Amniotic epithelial cell (primary cell): ENCODE measurements around the gene PALM.

Source experiments
- DNase-seq: peaks from one replicate; pipeline ENCODE4 v3.0.0-alpha.2; 2010; ENCODE audit warnings: low read depth

The PALM gene

DNA sequence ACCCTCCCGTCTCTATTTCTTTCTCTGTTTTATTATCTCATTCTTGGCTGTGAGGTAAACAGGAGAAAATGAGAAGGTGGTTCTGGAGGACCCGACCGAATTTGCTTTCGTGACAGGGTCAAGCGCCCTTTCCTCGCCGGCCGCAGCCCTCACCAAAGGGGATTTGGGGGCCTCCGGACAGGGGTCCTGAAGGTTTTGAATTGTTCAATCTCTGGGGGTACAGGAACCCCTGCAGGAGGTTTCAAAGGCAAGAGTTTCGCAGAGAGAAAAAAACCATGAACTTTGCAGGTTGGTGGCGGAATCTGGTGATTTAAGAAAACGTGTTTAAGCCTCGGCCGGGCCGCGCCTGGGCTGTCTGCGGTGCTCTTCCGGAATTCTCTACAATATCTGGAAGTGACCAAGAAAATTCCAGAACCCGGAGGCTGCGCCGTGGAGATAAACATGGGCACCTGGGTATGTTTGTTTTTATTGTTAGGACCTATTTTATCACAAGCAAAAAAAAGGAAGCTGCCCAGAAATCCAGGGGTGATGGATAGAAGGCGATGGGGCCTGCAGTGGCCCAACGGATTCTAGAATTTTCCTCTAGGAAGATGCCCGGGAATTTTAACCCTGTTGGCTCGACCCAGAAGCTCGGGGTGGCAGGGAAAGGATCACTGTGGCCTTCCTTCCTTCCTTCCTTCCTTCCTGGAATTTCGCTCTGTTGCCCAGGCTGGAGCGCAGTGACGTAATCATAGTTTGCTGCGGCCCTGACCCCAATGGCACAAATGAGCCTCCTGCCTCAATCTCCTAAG, 74.3 kb downstream of the PALM start:
- peak; percentile 62 for DNase-seq

DNA sequence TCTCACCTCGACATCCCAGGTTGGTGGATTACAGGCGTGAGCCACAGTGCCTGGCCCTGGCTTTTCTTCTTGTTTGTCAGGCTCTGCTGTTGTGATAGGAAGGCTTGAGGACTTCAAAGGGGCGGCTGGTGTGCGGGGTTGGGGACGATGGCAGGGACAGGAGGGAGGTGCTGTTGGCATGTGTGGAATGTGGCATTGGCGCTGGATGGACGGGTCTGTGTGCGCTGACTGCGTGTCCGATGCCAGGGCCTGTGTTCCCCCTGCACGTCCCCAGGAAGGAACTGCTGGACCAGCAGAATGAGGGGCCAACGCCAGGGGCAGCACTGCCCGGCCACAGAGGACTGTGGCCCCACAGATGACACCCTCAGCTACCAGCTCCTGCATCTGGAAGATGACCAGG, 75.8 kb downstream of the PALM start:
- DNase-seq = no peak

DNA sequence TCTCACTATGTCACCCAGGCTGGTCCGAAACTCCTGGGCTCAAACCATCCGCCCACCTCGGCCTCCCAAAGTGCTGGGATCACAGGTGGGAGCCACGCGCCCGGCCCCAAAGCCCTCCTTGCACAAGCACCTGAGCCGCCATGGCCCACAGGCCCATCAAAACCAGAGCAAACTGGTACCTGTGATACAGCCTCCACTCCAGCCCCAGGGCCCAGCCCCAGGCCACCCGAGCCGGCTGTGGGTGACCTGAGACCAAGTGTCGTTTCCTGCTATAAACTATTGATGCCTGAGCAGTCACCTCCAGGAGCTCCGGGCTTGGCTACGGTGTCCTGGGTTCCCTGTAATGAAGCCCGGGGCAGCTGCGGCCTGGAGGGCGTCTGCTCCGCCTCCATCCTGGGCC, 78.8 kb downstream of the PALM start:
- DNase-seq = no peak

DNA sequence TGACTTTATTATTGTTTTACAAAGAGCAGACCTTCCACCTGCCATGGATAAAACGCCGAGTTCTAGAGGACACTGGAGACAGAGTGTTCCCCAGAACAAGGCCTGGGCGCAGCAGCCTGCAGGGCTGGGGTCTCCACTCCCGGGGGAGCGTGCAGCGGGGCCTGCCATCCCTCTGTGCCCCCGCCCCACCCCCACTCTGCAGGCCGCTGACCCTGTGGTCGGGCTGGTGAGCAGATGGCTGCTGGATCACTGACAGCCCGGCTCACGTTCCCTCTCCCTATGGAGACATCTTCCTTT, 79.9 kb downstream of the PALM start:
- no peak for DNase-seq

DNA sequence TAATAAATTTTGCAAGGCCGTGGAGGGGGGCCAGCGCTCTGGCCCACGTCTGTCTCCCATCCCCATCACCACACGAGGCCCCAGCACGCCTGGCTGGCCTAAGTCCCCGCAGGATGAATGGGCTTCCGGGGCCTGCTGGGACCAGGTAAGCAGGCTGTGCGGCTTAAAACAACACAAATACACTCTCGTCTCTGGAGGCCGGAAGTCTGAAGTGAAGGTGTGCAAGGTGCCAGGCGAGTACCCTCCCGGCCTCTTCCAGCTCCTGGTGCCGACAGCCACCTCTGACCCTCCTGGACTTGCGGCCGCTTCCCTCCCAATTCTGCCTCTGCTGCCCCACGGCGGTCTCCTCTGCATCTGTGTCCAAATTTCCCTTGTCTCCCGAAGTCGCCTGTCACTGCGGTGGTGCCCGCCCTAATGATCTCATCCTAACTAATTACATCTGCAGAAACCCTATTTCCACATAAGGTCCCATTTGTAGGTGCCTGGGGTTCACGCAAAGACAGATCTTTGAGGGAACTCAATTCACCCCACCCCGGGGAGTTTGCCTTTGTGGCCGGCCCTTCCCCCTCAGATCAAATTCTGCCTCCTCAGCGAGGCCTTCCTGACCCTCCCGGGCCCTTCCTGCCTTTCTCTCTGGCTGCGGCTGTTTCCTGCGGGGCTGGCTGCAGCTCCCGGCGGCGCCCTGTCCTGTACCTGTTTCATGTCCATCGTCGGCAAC, 80.4 kb downstream of the PALM start:
- no peak for DNase-seq

DNA sequence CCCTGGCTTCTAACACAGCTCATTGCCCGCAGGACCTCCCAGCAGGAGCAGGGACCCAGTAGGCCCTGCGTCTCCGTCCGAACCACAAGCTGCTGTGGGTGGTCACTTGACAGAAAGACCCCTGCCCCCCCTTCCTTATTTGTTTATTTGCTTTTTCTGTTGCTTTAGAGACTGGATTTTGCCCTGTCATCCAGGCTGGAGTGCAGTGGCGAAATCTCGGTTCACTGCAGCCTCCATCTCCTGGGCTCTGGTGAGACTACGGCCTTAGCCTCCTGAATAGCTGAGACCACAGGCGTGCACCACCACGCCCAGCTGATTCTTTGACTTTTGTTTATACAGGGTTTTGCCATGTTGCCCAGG, 80.9 kb downstream of the PALM start:
- peak; percentile 51 for DNase-seq

DNA sequence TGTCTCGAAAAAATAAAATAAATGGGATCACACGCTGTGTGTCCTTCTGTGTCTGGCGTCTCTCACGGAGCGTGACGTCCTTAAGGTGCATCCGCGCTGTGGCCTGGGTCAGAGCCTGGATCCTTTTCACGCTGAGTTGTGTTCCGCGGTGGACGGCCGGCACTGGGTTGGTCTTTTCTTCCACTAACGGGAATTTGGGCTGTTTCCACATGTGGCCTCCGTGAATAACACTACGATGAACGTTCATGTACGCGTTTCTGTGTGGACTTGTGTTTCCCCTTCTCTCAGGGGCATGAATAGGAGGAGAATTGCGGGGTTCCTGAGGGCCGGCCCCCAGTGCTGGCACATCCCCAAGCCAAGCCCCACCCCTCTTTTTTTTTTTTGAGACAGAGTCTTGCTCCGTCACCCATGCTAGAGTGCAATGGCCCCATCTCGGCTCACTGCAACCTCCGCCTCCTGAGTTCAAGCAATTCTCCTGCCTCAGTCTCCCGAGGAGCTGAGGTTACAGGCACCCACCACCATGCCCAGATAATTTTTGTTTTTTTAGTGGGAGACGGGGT, 82.4 kb downstream of the PALM start:
- DNase-seq = no peak

DNA sequence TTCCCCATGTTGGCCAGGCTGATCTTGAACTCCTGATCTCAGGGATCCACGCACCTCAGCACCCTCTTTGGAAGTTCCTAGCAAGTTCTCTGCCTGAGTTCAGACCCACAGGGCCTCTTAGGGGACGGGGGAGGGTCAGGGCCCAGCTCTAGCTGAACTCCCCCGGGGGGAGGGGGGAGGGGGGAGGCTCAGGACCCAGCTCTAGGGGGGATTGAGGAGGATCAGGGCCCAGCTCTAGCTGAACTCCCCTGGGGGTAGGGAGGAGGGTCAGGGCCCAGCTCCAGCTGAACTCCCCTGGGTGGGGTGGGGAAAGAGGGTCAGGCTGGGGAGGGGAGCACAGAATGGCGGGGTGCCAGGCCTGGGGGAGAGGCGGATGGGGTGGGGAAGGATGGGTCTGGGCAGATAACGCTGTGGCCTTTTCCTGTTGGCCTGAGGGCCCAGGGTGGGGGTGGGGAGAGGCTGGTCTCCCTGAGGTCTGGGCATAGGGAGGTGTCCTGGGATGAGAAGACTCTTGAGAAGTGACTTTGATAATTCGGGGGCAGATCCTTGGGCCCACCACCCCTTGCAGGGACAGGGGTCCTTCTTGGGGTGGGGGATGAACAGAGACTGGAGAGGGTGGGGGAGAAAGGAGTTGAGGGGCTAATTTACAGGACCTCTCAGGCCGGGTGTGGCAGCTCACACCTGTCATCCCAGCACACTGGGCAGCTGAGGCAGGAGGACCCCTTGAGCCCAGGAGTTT, 83.0 kb downstream of the PALM start:
- DNase-seq = peak; percentile 46

DNA sequence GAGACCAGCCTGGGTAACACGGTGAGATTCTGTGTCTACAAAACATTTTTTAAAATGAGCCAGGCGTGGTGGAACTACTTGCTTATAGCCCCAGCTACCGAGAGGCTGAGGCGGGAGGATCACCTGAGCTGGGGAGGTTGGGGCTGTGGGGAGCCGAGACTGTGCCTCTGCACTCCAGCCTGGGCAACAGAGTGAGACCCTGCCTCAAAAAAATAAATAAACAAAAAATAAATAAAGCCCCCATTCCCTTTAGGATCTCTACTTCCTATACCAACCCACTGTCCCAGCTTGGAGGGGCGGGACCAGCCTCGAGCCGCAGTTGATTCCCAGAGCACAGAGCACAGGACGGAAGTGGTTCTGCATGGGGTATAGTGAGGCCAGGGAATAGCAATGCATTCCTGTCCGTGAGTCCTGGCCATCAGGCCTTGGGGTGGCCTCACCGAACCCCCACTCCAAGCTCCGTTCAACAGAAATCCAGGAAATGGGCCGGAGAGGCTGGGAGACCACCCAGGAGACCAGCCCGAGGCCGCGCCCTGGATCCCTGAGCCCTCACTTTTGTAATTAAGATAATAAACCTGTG, 83.7 kb downstream of the PALM start:
- DNase-seq = no peak

DNA sequence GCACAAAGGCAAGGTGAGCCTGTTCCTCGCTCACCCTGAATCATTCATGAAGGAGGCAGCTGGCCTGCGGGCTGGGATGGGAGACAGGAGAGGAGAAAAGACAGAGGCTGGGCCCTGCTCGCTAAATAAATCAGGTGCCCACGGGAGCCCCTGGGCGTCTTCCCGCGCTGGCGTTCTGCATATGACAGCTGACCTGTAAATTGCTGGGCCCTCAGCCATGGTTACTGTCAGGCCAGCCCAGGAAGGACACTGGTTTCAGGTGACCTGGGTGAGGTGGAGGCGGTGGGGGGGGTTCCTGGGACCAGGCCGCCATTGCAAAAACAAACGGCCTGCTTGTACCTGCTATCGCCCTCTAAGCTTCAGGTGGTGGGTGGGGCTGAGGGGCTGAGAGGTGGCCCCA, 85.1 kb downstream of the PALM start:
- DNase-seq = no peak

DNA sequence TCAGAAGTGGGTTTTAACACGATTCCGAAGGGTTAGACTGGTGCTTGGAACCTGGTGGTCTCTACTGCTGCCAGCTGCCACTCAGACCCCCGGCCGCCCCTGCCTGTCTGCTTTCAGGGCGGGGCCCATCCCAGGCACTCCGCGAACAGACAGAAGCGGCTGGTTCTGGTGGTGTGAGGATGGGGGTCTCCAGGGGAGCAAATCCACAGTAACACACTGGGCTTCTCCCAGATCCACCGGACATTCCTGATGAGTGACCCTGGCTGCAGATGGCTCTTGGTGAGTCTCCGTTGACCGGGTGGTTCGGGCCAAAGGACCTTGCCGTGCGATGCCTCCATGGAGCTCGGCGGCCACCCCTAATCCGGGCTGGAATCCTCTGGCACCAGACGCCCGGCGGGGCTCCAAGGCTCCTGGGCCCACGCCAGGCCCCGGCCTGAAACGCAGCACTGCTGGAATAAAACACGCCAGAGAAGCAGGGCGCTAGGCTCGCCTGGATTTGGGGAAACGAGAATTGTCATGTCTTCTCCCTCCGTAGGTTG, 86.4 kb downstream of the PALM start:
- no peak for DNase-seq

DNA sequence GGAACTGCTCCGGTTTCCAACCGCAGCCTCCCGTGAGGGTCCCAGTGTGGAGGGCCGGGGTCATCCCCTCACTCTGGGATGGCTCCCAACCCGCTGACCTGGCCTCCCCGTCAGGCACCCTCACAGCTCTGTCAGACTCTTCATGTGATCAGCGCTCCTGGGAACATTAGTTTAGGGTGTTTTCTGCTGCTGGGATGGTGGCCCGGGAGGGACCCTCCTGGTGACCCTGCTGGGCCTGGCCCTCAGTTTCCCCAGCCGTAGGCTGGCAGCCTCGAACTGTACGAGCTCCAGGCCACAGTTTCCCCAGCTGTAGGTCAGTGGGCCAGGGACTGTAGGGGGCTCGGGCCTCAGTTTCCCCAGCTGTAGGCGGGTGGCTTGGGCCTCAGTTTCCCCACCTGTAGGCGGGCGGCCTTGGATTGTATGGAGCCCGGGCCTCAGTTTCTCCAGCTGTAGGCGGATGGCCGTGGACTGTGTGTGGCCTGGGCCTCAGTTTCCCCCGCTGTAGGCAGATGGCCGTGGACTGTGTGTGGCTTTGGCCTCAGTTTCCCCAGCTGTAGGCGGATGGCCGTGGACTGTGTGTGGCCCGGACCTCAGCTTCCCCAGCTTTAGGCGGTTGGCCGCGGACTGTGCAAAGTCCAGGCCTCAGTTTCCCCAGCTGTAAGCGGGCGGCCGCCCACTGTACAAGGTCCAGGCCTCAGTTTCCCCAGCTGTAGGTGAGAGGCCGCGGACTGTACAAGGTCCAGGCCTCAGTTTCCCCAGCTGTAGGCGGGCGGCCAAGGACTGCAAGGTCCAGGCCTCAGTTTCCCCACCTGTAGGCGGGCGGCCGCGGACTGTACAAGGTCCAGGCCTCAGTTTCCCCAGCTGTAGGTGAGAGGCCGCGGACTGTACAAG, 87.2 kb downstream of the PALM start:
- DNase-seq = no peak

DNA sequence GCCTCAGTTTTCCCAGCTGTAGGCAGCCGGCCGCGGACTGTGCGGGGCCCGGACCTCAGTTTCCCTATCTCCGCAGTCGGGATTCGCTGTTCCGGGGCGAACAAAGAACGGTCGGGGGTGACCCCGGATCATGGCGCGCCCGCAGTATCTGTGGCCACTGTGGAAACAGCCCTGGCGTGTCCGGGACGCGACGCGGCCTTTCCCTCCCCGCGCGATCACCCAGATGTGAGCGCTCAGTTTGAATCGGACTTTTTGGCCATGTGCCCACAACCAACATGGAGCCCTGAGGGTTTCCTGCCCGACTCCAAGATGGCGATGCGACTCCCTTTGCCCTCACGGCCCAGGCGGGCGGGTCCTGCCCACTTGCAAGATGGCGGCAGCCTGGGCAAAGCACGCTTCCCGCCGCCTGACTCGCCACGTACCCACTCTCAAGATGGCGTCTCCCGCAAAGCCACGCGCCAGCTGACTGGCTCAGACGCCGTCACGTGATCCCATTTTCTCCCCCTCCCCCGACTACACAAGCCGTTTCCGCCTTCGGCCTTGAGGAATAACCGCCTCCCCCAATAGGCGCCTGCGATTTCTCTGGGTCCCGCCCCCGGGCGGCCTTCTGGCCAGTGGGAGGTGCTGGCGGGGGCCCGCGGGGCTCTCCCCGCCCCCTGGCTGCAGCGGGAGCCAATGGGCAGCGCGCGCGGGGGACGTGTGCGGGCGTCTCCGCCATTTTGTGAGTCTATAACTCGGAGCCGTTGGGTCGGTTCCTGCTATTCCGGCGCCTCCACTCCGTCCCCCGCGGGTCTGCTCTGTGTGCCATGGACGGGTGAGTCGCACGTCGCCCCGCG, 88.2 kb downstream of the PALM start, which contains the start of gene PTBP1:
Gene PTBP1 (plus strand): TSS at position 761 of the 836 bp plus-strand sequence. CDS start 46 bp downstream, at position 807.
- peak; percentile 100 for DNase-seq
